K562 (cell line): ENCODE measurements around the gene PCDHGA4. TPM values are rescaled to one million over a fixed set of nuclear protein-coding genes. Genes with fewer than 3 reads are reported as not detected.

Experiments
- BRCA1 ChIP-seq, 2 experiments: fragments of 450-650 bp in 1 of 2; sonication (generic) in 1 of 2; formaldehyde crosslinking in 1 of 2; IDR thresholded peaks; 2 replicates each; pipeline versions ENCODE4 v1.5.0 to v1.6.1; 2017 to 2020; ENCODE audit warnings: mild to moderate bottlenecking in 1 of 2, missing genetic modification reagents in 1 of 2
- CHCHD3 ChIP-seq: fragments of 250-450 bp; sonication (Bioruptor Pico); IDR thresholded peaks from 2 replicates; pipeline ENCODE4 v2.1.2; 2022; ENCODE audit warnings: mild to moderate bottlenecking
- FOXM1 ChIP-seq, 2 experiments: fragments of 450-650 bp in 1 of 2; sonication (generic) in 1 of 2; formaldehyde crosslinking in 1 of 2; IDR thresholded peaks; 2 replicates each; pipeline versions ENCODE4 v1.6.1 to v1.9.0; 2017 to 2022; ENCODE audit warnings: low read depth in 2 of 2, mild to moderate bottlenecking in 2 of 2, missing genetic modification reagents in 1 of 2, moderate library complexity in 1 of 2
- HDAC8 ChIP-seq: fragments of 450-650 bp; IDR thresholded peaks from 2 replicates; pipeline ENCODE4 v1.6.1; 2016; ENCODE audit warnings: mild to moderate bottlenecking, missing genetic modification characterization, moderate library complexity, missing compliant biosample characterization
- HMGXB4 ChIP-seq: sonication (generic); formaldehyde crosslinking; IDR thresholded peaks from 2 replicates; pipeline ENCODE4 v1.8.1; 2023; ENCODE audit warnings: mild to moderate bottlenecking, missing genetic modification reagents
- KDM4B ChIP-seq, 2 experiments: fragments of 450-650 bp in 1 of 2; sonication (generic) in 1 of 2; IDR thresholded peaks; 2 replicates each; pipeline ENCODE4 v1.6.1; 2016 to 2017; ENCODE audit warnings: borderline replicate concordance in 2 of 2, antibody characterized with exemption in 1 of 2, low read depth in 1 of 2, mild to moderate bottlenecking in 1 of 2
- KDM5B ChIP-seq: fragments of 200-600 bp; sonication (generic); IDR thresholded peaks from 2 replicates; pipeline ENCODE4 v1.6.1; 2012; ENCODE audit warnings: low read depth, mild to moderate bottlenecking, moderate library complexity, low read length, control low read depth, inconsistent platforms; ENCODE audit not compliant: insufficient replicate concordance
- MEF2A ChIP-seq: IDR thresholded peaks from 2 replicates; pipeline ENCODE4 v1.6.1; 2011; ENCODE audit warnings: low read depth, mild to moderate bottlenecking, low read length, moderate library complexity; ENCODE audit not compliant: control insufficient read depth
- MIER1 ChIP-seq: fragments of 450-650 bp; IDR thresholded peaks from 2 replicates; pipeline ENCODE4 v1.6.1; 2016; ENCODE audit warnings: antibody characterized with exemption, mild to moderate bottlenecking, low read depth
- NFIC ChIP-seq: fragments of 450-650 bp; IDR thresholded peaks from 2 replicates; pipeline ENCODE4 v1.6.1; 2017; ENCODE audit warnings: mild to moderate bottlenecking, inconsistent platforms
- PCBP2 ChIP-seq: fragments of 200-400 bp; formaldehyde crosslinking; IDR thresholded peaks from 2 replicates; pipeline ENCODE4 v1.6.1; 2018; ENCODE audit warnings: low read length, low read depth, mild to moderate bottlenecking, moderate library complexity; ENCODE audit not compliant: poor library complexity, severe bottlenecking
- RB1 ChIP-seq: fragments of 450-650 bp; IDR thresholded peaks from 2 replicates; pipeline ENCODE4 v1.6.1; 2017; ENCODE audit warnings: low read depth, mild to moderate bottlenecking
- SMC3 ChIP-seq: conservative IDR thresholded peaks from 2 replicates; pipeline ENCODE4 v1.6.1; 2011; ENCODE audit warnings: low read depth, low read length, improper control_type of control experiment; ENCODE audit not compliant: insufficient read depth
- ZFX ChIP-seq: sonication (generic); formaldehyde crosslinking; IDR thresholded peaks from 2 replicates; pipeline ENCODE4 v1.8.0; 2022; ENCODE audit warnings: mild to moderate bottlenecking, missing genetic modification reagents, moderate library complexity
- ZNF212 ChIP-seq: fragments of 450-650 bp; formaldehyde crosslinking; IDR thresholded peaks from 2 replicates; pipeline ENCODE4 v1.4.0; 2020; ENCODE audit warnings: mild to moderate bottlenecking
- ZNF3 ChIP-seq: fragments of 250-450 bp; sonication (Bioruptor Pico); IDR thresholded peaks from 2 replicates; pipeline ENCODE4 v1.5.0; 2021; ENCODE audit warnings: mild to moderate bottlenecking, moderate library complexity
- ZNF644 ChIP-seq: fragments of 200-800 bp; sonication (Bioruptor generic); IDR thresholded peaks from 2 replicates; pipeline ENCODE4 v1.6.1; 2016; ENCODE audit warnings: low read depth, missing genetic modification characterization, missing compliant biosample characterization
- ZNF717 ChIP-seq: fragments of 250-450 bp; sonication (Bioruptor Pico); IDR thresholded peaks from 2 replicates; pipeline ENCODE4 v1.5.0; 2021
- ZNF75A ChIP-seq: fragments of 450-650 bp; formaldehyde crosslinking; IDR thresholded peaks from 2 replicates; pipeline ENCODE4 v1.4.0; 2020; ENCODE audit warnings: mild to moderate bottlenecking
- polyA plus RNA-seq, 8 experiments: library from polyadenylated mRNA; depleted of rRNA in 4 of 8; stranded (reverse) in 5 of 8; unstranded in 3 of 8; fragments of >200 nt; fragmentation: Nextera tagmentation in 2 of 8; fragmentation: Illumina TruSeq in 1 of 8; extraction: Ambion mirVana in 2 of 8; extraction: Trizol in 1 of 8; gene quantifications; 2 replicates each; pipeline versions ENCODE4 v1.2.1 to v1.2.3, GENCODE V29; 2011 to 2014; ENCODE audit warnings: inconsistent platforms in 1 of 8, missing spikeins in 1 of 8
- total RNA-seq, 7 experiments: library from RNA; depleted of rRNA in 6 of 7; stranded (reverse); fragments of >200 nt in 6 of 7; fragmentation: Illumina TruSeq in 2 of 7; extraction: Trizol in 2 of 7; gene quantifications; 2 replicates each; pipeline versions ENCODE4 v1.2.1 to v1.2.3, GENCODE V29; 2011 to 2021; ENCODE audit warnings: low replicate concordance in 1 of 7
- TF ChIP-seq, protein P1 (sequence below): fragments of 450-650 bp; IDR thresholded peaks from 2 replicates; pipeline ENCODE4 v1.6.1; 2018; ENCODE audit not compliant: partially characterized antibody
- TF ChIP-seq, protein P2 (sequence below): fragments of 250-450 bp; sonication (Bioruptor Pico); IDR thresholded peaks from 2 replicates; pipeline ENCODE4 v1.5.0; 2020; ENCODE audit warnings: mild to moderate bottlenecking

The PCDHGA4 gene
- total and polyA plus RNA-seq, 9 of the 15 experiments (the other 6 are each of a cell fraction or from before 2014, with no cell fraction given) = 0.12 to 0.40 (median 0.36) TPM; not detected in 2

- TF ChIP-seq, protein P1, sequence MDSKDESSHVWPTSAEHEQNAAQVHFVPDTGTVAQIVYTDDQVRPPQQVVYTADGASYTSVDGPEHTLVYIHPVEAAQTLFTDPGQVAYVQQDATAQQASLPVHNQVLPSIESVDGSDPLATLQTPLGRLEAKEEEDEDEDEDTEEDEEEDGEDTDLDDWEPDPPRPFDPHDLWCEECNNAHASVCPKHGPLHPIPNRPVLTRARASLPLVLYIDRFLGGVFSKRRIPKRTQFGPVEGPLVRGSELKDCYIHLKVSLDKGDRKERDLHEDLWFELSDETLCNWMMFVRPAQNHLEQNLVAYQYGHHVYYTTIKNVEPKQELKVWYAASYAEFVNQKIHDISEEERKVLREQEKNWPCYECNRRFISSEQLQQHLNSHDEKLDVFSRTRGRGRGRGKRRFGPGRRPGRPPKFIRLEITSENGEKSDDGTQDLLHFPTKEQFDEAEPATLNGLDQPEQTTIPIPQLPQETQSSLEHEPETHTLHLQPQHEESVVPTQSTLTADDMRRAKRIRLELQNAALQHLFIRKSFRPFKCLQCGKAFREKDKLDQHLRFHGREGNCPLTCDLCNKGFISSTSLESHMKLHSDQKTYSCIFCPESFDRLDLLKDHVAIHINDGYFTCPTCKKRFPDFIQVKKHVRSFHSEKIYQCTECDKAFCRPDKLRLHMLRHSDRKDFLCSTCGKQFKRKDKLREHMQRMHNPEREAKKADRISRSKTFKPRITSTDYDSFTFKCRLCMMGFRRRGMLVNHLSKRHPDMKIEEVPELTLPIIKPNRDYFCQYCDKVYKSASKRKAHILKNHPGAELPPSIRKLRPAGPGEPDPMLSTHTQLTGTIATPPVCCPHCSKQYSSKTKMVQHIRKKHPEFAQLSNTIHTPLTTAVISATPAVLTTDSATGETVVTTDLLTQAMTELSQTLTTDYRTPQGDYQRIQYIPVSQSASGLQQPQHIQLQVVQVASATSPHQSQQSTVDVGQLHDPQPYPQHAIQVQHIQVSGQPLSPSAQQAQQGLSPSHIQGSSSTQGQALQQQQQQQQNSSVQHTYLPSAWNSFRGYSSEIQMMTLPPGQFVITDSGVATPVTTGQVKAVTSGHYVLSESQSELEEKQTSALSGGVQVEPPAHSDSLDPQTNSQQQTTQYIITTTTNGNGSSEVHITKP = no peak
- no peak for TF ChIP-seq PCBP2
- no peak for TF ChIP-seq KDM5B
- TF ChIP-seq MEF2A = no peak
- no peak for TF ChIP-seq FOXM1 (IDR thresholded peaks at IDR 0.05; ENCODE audit: low read depth)
- TF ChIP-seq FOXM1 (CRISPR knock-in tag; IDR thresholded peaks at IDR 0.05; ENCODE audit: low read depth) = no peak
- no peak for TF ChIP-seq BRCA1 (IDR thresholded peaks at IDR 0.05)
- TF ChIP-seq BRCA1 (CRISPR knock-in tag; IDR thresholded peaks at IDR 0.05) = no peak
- TF ChIP-seq, protein P2, sequence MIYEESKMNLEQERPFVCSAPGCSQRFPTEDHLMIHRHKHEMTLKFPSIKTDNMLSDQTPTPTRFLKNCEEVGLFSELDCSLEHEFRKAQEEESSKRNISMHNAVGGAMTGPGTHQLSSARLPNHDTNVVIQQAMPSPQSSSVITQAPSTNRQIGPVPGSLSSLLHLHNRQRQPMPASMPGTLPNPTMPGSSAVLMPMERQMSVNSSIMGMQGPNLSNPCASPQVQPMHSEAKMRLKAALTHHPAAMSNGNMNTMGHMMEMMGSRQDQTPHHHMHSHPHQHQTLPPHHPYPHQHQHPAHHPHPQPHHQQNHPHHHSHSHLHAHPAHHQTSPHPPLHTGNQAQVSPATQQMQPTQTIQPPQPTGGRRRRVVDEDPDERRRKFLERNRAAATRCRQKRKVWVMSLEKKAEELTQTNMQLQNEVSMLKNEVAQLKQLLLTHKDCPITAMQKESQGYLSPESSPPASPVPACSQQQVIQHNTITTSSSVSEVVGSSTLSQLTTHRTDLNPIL (CRISPR knock-in tag) = no peak
- TF ChIP-seq ZNF3 (CRISPR knock-in tag) = no peak
- no peak for TF ChIP-seq ZNF717 (CRISPR knock-in tag)
- TF ChIP-seq RB1 = 0 out of 2 replicates have a peak, but pooled peaks have one; percentile 11
- TF ChIP-seq ZNF75A (CRISPR knock-in tag) = no peak
- no peak for TF ChIP-seq NFIC
- TF ChIP-seq CHCHD3 = no peak
- no peak for TF ChIP-seq KDM4B (IDR thresholded peaks at IDR 0.05; ENCODE audit: borderline replicate concordance in 2 of 2, low read depth in 1 of 2)
- TF ChIP-seq ZNF212 (CRISPR knock-in tag) = no peak
- TF ChIP-seq HDAC8 (tag) = no peak
- TF ChIP-seq MIER1 = no peak
- TF ChIP-seq HMGXB4 = no peak
- TF ChIP-seq ZFX (CRISPR knock-in tag) = no peak
- no peak for TF ChIP-seq ZNF644 (tag)
- 0 out of 2 replicates have a peak, but pooled peaks have one; percentile 15 for TF ChIP-seq SMC3
Observed at GRCh38 chr5:141349917-141350619, 4.8 kb upstream of the PCDHGA4 start, which contains the start of gene PCDHGB1 (continued).
